Stimulated activated CD8-positive, alpha-beta memory T cell treated with anti-CD3 and anti-CD28 coated beads, Interleukin-2, amount 100 ng/mL, for 48 hours (primary cell): ENCODE measurements around the gene TBC1D22B.

Experiments
- DNase-seq, 2 donors: peaks; one replicate each; pipeline ENCODE4 v3.0.0-alpha.2; 2020; ENCODE audit warnings: low read depth in 2 of 2

TBC1D22B gene

GRCh38 chr6:37354526-37355384 lies 97.2 kb downstream of the TBC1D22B start:
- peak in 1 of 2 donors; percentile 1 for DNase-seq

DNA sequence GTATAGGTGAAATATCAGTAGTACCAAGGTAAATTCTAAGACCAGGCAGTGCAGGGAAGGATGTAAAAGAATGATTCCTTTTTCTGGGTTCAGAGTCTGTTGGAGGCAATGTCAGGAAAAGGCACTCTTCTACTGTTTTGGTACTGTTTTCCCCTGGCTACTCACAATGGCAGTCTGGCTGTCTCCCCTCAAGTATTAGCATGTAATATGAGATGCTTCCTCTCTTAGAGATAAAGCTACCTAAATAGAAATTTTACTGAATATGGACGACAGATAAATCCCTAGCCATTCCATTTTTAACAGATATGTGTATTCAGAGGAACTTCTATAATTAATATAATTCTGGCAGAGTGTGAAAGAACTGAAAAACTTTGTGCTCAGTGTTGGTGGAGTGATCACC lies 99.7 kb downstream of the TBC1D22B start:
- DNase-seq: no peak

DNA sequence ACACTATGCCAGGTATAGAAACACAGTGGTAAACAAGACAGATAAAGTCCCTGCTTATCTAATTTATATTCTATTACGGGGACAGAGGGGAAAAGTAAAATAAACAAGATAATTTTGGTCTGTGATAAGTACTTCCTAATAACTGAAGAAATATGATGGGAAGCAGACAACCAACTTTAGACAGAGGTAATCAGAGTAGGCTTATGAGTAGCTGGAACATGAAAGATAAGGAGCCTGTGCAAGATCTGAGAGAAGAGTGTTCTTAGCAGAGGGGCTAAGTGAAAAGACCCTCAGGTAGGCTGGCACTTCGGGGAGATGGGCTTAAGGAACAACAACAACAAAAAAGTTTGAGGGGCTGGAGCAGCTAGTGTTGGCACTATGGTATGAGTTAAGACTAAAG lies 100.3 kb downstream of the TBC1D22B start:
- no peak for DNase-seq

DNA sequence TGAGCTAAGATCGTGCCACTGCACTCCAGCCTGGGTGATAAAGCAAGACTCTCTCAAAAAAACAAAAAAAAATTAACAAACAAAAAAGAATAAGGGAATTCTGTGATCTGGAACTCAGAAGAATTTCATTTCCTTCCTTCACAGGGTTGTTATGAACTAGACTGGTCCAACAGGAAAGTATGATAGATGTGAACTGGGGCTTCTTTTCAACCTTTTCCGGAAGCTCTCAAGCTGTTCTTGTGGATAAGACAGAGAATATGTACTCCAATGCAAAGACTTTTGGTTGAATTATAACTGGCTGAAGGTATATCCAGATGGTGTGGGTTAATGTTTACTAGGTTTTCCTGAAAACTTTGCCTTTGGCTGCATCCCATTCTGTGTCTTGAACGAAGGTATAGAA lies 101.5 kb downstream of the TBC1D22B start:
- no peak for DNase-seq

DNA sequence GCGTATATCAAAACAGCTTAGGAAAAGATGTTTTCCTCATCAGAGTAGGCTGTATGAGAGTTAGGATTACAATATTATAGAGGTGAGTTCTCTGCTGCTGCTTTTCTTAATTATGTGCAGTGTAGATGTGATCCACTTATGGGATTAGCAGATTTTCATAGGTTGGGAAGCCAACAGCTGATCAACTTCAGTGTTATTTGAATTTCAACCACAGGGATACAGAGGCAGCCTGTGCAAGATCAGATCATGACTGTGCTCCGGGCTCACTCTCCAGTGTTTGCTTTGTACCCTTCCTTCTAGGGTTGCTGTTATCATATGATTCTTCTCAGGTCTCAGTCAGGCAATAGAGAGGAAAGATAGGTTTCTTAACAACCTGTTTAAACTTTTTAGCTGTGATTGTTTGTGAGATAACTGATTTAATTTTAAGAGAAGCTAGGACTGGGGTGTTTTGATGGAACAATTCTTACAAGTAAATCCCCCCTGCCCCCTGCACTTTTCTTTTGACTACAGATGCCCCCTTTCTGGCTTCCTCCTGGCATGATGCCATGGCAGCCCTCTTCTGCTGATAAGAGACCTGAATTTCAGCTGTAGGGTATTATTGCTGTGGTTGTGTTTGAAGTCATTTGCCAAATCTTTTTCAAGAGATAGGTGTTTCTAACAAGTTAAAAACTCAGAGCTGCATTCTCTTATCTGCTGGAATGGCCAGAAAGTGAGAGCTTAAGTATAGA lies 104.7 kb downstream of the TBC1D22B start:
- no peak for DNase-seq

GRCh38 chr6:37365791-37366190 lies 108.2 kb downstream of the TBC1D22B start:
- DNase-seq: no peak

GRCh38 chr6:37366910-37367309 lies 109.3 kb downstream of the TBC1D22B start:
- no peak for DNase-seq

GRCh38 chr6:37368961-37369320 lies 111.4 kb downstream of the TBC1D22B start:
- DNase-seq: no peak

DNA sequence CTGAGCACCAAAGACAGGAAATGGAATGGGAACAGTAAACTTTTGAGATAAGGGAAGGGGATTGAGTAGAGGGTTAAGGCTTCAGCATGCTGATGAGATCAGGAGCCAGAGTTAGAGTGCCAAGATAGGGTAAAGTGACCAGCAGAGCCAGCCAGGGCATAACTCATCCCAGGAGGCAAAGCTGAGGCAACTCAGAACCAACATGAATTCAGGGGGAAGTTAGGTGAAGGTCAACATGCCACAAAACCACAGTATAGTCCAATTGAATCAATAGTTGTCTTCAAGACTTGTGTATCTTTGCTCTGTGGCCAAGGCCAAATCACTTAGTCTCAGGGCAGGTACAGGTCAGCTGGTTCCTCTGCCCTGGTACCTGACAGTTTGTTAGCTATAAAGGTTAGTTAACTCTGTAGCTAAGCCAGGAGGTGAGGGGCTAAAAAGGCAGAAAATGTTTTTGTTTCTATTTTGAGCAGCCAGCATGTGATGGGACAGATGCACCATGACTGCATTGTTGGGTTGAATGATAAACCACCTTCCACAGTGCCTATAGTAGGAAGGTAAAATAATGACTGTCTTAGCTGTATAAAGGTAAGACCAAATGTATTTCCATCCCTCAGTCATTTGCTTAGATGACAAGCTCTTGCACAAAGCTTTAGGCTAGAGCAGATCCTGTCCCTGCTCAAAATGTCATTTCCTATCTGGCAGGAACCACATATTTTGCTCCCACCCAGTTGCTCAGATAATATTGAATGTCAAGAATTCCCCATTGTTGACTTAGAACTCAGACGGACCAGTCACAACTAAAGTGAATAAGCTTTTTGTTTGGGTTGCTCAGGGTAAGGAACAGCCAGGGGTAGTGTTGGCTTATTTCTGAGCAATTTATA lies 112.0 kb downstream of the TBC1D22B start:
- DNase-seq: no peak

DNA sequence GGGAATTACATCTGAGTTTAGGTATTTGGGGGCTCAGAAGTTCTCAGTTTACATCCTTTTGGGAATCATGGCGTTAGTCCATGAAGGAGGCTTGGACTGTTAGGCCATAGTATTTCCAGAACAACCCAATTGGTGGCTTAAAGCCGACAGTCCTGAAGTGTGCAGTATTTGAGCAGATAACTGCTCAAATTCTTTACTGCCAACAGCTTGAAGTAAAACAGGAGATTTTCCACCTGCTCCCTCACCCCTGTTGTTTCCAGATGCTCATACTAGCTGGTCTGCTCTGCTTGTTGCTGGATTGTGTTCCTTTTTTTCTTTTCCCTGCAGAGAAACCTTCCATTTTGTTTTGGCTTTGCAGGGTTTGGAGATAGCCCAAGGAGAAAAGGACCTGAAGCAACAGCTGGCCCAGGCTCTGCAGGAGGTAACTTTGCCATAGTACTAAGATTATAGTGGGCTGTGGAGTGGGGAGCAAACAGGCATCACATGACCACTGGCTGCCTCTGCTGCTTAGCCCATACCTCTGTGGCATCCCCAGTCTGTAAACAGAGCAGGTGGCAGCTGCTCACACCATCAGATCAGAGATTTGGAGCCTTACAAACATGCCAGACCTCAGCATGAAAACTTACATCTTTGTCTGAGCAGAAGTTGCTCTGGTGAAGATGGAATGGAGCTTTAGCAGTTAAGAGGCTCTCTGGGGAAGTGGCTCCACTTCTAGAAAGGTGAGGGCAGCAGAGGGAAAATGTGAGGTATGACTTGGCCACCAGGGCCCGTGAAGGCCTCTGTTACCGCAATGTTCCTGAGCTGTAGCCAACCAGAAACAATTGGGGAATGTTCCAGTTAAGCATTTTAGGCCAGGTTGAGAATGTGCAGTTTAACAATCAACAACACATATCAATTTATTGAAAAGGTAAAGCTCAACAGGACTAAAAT lies 113.8 kb downstream of the TBC1D22B start:
- DNase-seq: no peak

DNA sequence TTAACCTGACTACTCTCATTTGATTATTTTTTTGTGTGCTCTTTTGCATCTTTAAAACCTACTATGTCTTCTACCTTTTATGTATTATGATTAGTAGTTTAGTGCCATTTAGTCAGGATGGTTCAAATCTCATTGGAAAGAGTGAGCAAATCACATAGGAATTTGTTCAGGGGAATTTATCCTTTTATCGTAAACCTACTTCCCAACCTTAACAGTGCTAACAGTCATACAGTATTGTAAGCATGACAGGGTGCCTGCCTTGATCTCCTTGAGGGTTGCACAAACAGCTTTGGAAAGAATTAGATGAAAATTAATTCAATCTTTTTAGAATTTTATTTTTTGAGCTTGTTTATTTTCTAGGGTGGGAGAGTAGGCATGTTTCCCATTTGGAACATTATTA lies 114.5 kb downstream of the TBC1D22B start:
- DNase-seq: no peak

DNA sequence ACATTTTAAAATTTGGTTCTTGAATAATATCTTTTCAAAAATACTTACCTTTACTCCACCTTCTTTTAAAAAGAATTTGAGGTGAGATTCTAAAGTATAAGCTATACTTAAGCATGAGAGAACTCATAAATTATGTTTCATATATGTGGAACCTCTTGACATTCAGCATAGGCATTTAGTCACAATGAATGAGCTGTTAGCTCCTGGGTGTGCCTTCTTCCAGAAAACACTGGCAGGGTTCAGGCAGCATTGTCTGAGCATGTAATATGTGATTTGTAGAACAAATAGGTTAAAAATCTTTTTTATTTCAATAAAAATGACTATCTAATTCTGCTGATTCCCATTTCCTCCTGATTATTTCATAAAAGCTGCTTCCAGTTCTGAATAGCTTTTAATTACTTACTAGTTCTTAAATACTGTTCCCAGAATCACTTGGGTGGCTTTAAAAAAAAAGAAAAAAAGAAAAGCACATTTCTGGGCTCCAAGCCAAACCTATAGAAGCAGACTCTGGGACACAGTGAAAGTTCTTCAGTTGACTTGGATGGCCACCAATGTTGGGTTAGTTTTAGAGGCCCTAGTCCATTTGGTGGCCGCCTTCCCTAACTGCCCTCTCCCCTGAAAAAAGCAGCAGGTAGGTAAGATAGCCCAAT lies 116.4 kb downstream of the TBC1D22B start:
- DNase-seq: no peak

GRCh38 chr6:37375376-37375775 lies 117.8 kb downstream of the TBC1D22B start:
- DNase-seq: no peak

DNA sequence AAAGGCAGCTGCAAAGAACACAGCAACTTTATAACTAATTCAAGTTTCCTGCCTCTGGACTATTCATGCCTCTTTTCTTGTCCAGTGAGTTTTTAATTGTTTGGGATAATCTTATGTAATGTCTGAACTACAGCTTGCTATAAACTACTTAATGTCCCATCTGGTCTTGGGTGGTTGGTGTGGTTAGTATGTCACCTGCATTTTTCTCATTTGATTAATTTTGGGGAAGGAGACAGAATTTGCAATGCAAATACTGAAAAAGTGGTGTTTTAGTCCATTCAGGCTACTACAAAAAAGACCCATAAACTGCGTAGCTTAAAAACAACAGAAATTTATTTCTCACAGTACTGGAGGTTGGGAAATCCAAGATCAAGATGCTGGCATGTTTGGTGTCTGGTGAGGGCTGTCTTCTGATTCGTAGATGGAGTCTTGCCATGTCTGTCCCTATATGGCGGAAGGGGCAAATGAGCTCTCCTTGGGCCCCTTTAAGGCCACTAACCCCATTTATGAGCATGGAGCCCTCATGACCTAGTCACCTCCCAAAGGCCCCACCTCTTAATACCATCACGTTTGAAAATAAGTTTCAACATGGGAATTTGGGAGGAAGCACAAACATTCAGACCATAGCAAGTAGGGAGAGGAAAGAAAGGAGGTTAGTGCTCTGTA lies 118.6 kb downstream of the TBC1D22B start:
- no peak for DNase-seq

GRCh38 chr6:37381579-37381978 lies 124.0 kb downstream of the TBC1D22B start:
- no peak for DNase-seq
